ENCODE data around the gene HIPK4. TPM values are rescaled to one million over a fixed set of nuclear protein-coding genes. Genes with fewer than 3 reads are reported as not detected.
A peak's percentile ranks its signal among the peaks of the same experiment; 100 is the strongest.
"Not testable (repeated sequence)": the region's sequence is repeated elsewhere in the genome, so short reads cannot be mapped to it uniquely, and the experiment has no call there.

HIPK4 gene
- total and polyA plus RNA-seq, 2 of the 8 experiments (the other 6 are each of a cell fraction or from before 2014, with no cell fraction given) = 0.15 to 0.57 TPM

GRCh38 chr19:40432760-40433159 is 42.8 kb upstream of the HIPK4 start:
- ChIA-PET POLR2A (ENCODE audit: partially characterized antibody) (interaction anchor here (0.5 to 2.7 kb wide), 10 partner anchors 10 to 167 kb away, joined by 3 to 40 read pairs (median 6); partner anchors contain the start of genes BLVRB, PRX and SERTAD3), CTCF (ENCODE audit: partially characterized antibody) (interaction anchor here (0.6 to 3.9 kb wide), 8 partner anchors 9 to 126 kb away, joined by 3 to 21 read pairs (median 4); no protein-coding TSS in a partner anchor)
- H3K4me2 ChIP-seq (ENCODE audit: insufficient read depth in 1 of 2, low read depth in 2 of 2, low read length in 2 of 2) = peak overlapping the region; percentile 63 to 68; a peak in 3 of 4 replicates
- not testable (repeated sequence) for H3K56ac ChIP-seq (replicated peaks; ENCODE audit: insufficient read length, low read depth, low read length); H3K4ac ChIP-seq (replicated peaks; ENCODE audit: insufficient read length, low read depth, low read length); H3K27me3 ChIP-seq (replicated peaks in 1 of 4; ENCODE audit: control insufficient read depth in 3 of 4, extremely low read depth in 1 of 4, insufficient read depth in 3 of 4, low read length in 3 of 4); H3K23ac ChIP-seq (ENCODE audit: insufficient read length); FAIRE-seq; H2AFZ ChIP-seq (ENCODE audit: low read length); H4K20me1 ChIP-seq (replicated peaks in 1 of 2; ENCODE audit: control insufficient read depth in 1 of 2, insufficient read depth in 2 of 2, low read length in 2 of 2); H3K27ac ChIP-seq (ENCODE audit: low read depth, low read length); H3K14ac ChIP-seq (ENCODE audit: insufficient read length); H3K23me2 ChIP-seq (ENCODE audit: low read depth, low read length); H2BK120ac ChIP-seq (replicated peaks; ENCODE audit: low read depth, low read length); DNase-seq (ENCODE audit: low read depth in 1 of 2, low spot score in 2 of 2); H4K8ac ChIP-seq (ENCODE audit: extremely low read depth, insufficient read depth, low read length); H3K9me3 ChIP-seq (ENCODE audit: insufficient read depth in 2 of 2, low read depth in 1 of 2, low read length in 1 of 2); H3K79me2 ChIP-seq (ENCODE audit: control insufficient read depth in 1 of 2, insufficient read depth in 2 of 2, low read length in 2 of 2); H2BK20ac ChIP-seq (ENCODE audit: low read length); H3K79me1 ChIP-seq (ENCODE audit: low read depth, low read length); H3K9ac ChIP-seq (replicated peaks in 1 of 4; ENCODE audit: extremely low read depth in 1 of 4, low read depth in 3 of 4, low read length in 3 of 4); H2BK15ac ChIP-seq (ENCODE audit: low read length); H3K18ac ChIP-seq (ENCODE audit: extremely low read depth, low read length); H2AK5ac ChIP-seq (ENCODE audit: low read depth, low read length); H3K36me3 ChIP-seq (ENCODE audit: control insufficient read depth in 2 of 4, insufficient read depth in 4 of 4, low read length in 3 of 4); H3K4me1 ChIP-seq (replicated peaks in 1 of 4; ENCODE audit: control insufficient read depth in 3 of 4, insufficient read depth in 4 of 4, low read length in 3 of 4); H2BK12ac ChIP-seq (ENCODE audit: low read depth, low read length); H4K91ac ChIP-seq (replicated peaks; ENCODE audit: insufficient read length, low read length)
- 77% methylated on average over 7 of the region's 7 CpGs; no CpG with 5 or more reads in 1 of the 2 experiments for WGBS, 2 experiments (ENCODE audit: extremely low coverage in 1 of 2, insufficient coverage in 1 of 2, insufficient read length in 1 of 2, insufficient replicate concordance in 2 of 2, low coverage in 1 of 2, low lambda C conversion rate in 2 of 2, missing lambda C conversion rate in 1 of 2)
- peak overlapping the region; percentile 43 for H4K5ac ChIP-seq (ENCODE audit: insufficient read length, low read depth, low read length)
- 0 out of 2 replicates have a peak, but pooled peaks have one; percentile 39 for TF ChIP-seq TBP (IDR thresholded peaks at IDR 0.05; ENCODE audit: low read depth, low read length)
- H2BK5ac ChIP-seq (ENCODE audit: low read depth, low read length) = peak overlapping the region; percentile 29; the same call in 1 of the 2 replicates
- peak overlapping the region in 1 of 4 experiments; percentile 55; a peak in 2 of 8 replicates for H3K4me3 ChIP-seq (ENCODE audit: extremely low read depth in 1 of 4, insufficient read depth in 2 of 4, low read depth in 3 of 4, low read length in 4 of 4)

All from H1 (cell line).